SK-N-SH (cell line): ENCODE results near the gene MED27.

Experiments
- POLR2AphosphoS5 ChIP-seq: IDR thresholded peaks from 2 replicates; pipeline ENCODE4 v1.6.1; 2012; ENCODE audit warnings: low read depth, low read length
- RAD21 ChIP-seq: IDR thresholded peaks from 2 replicates; pipeline ENCODE4 v1.6.1; 2012; ENCODE audit warnings: mild to moderate bottlenecking, low read length
- RFX5 ChIP-seq: IDR thresholded peaks from 2 replicates; pipeline ENCODE4 v1.6.1; 2012; ENCODE audit warnings: mild to moderate bottlenecking, improper control_type of control experiment, low read length
- TAF1 ChIP-seq: IDR thresholded peaks from 2 replicates; pipeline ENCODE4 v1.6.1; 2012; ENCODE audit warnings: low read depth, mild to moderate bottlenecking, low read length, moderate library complexity, borderline replicate concordance
- TEAD4 ChIP-seq: IDR thresholded peaks from 2 replicates; pipeline ENCODE4 v1.4.0; 2012; ENCODE audit warnings: mild to moderate bottlenecking, borderline replicate concordance; ENCODE audit not compliant: insufficient read depth
- TF ChIP-seq, protein P1 (sequence below): fragments of 200-600 bp; sonication (generic); IDR thresholded peaks from 2 replicates; pipeline ENCODE4 v1.6.1; 2017; ENCODE audit warnings: antibody characterized with exemption, mild to moderate bottlenecking, moderate library complexity
- TF ChIP-seq, protein P2 (sequence below): IDR thresholded peaks from 2 replicates; pipeline ENCODE4 v1.4.0; 2012; ENCODE audit warnings: low read depth, borderline replicate concordance

DNA sequence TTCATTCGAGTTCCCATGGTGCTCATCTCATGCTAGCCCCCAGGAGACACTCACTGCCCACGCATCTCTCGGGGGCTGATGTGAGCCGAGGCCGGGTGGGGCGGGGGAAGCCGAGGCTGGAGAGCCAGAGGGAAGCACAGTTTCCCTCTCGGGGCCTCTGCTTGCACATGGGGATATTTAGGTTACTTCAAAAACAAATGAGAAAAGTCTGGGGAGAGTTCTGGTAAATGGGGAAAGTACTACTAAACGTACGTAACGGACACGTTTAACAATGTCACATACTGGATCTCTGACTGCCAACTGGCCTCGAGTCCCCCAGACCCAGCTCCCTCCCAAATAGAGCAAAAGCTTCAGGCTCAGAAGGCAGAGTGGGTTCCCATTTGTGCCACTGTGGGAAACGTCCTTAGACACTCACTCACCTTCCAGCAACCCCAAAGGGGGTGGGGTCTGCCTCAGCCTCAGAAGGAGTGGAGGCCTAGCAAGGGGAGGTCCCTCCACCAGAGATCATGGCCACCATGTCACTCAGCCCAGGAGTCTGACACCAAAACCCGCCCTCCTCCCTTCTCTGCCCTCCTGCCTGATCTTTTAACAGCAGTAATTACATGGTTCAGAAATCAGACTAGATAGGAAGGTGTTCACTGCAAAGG is 48.3 kb upstream of the MED27 start:
- TF ChIP-seq, protein P1, sequence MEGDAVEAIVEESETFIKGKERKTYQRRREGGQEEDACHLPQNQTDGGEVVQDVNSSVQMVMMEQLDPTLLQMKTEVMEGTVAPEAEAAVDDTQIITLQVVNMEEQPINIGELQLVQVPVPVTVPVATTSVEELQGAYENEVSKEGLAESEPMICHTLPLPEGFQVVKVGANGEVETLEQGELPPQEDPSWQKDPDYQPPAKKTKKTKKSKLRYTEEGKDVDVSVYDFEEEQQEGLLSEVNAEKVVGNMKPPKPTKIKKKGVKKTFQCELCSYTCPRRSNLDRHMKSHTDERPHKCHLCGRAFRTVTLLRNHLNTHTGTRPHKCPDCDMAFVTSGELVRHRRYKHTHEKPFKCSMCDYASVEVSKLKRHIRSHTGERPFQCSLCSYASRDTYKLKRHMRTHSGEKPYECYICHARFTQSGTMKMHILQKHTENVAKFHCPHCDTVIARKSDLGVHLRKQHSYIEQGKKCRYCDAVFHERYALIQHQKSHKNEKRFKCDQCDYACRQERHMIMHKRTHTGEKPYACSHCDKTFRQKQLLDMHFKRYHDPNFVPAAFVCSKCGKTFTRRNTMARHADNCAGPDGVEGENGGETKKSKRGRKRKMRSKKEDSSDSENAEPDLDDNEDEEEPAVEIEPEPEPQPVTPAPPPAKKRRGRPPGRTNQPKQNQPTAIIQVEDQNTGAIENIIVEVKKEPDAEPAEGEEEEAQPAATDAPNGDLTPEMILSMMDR = no peak
- TF ChIP-seq RAD21 (no peak), TAF1 (no peak), POLR2AphosphoS5 (no peak), TEAD4 (no peak), RFX5 (no peak)
- TF ChIP-seq, protein P2, sequence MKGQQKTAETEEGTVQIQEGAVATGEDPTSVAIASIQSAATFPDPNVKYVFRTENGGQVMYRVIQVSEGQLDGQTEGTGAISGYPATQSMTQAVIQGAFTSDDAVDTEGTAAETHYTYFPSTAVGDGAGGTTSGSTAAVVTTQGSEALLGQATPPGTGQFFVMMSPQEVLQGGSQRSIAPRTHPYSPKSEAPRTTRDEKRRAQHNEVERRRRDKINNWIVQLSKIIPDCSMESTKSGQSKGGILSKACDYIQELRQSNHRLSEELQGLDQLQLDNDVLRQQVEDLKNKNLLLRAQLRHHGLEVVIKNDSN = no peak
